BE2C (cell line): ENCODE measurements around the gene SIT1.
A peak's percentile ranks its signal among the peaks of the same experiment; 100 is the strongest.
"Not testable (repeated sequence)": the region's sequence is repeated elsewhere in the genome, so short reads cannot be mapped to it uniquely, and the experiment has no call there.

Experiments
- DNase-seq: peaks from one replicate; pipeline ENCODE4 v3.0.0-alpha.2; 2020
- H3K27me3 ChIP-seq: fragments of 250-450 bp; sonication (Bioruptor Pico); 2 replicates; pipeline ENCODE4 v1.5.1; 2020; ENCODE audit warnings: mild to moderate bottlenecking
- H3K36me3 ChIP-seq: fragments of 250-450 bp; sonication (Bioruptor Pico); 2 replicates; pipeline ENCODE4 v1.5.1; 2020; ENCODE audit warnings: mild to moderate bottlenecking
- H3K4me1 ChIP-seq: fragments of 250-450 bp; sonication (Bioruptor Pico); 2 replicates; pipeline ENCODE4 v1.5.1; 2020
- H3K4me3 ChIP-seq: 2 replicates; pipeline ENCODE4 v1.5.1; 2011; ENCODE audit warnings: low read depth, low read length
- H3K9me3 ChIP-seq: fragments of 250-450 bp; sonication (Bioruptor Pico); 2 replicates; pipeline ENCODE4 v1.5.1; 2020
- TF ChIP-seq, protein P1 (sequence below): IDR thresholded peaks from 2 replicates; pipeline ENCODE4 v1.5.1; 2012; ENCODE audit warnings: mild to moderate bottlenecking, low read depth, low read length

SIT1 gene

DNA sequence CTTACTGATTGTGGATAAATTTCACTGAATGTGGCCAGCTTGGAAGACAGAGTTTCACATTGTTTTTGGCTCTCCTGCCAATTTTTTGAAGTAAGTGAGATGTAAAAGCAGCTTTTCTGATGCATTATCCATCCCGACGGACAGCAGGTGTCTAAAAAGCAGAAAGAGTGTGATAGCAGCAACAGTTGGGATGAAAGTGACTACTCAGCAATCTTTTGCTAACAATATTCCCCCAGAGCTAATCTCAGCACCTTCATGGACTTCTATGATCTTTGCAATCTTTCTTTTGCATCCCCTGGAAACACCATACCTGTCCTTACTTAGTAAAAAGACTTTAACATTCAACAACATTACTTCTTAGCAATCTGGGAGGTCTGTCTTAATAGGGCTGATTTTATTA is 37.9 kb downstream of the SIT1 start:
- H3K36me3 ChIP-seq: no peaks in the 10 kb centered on the region
- H3K4me1 ChIP-seq: no peaks in the 10 kb centered on the region
- no peaks in the 10 kb centered on the region for H3K9me3 ChIP-seq
- H3K27me3 ChIP-seq: peaks cover 6% of the 10 kb centered on the region
- TF ChIP-seq, protein P1, sequence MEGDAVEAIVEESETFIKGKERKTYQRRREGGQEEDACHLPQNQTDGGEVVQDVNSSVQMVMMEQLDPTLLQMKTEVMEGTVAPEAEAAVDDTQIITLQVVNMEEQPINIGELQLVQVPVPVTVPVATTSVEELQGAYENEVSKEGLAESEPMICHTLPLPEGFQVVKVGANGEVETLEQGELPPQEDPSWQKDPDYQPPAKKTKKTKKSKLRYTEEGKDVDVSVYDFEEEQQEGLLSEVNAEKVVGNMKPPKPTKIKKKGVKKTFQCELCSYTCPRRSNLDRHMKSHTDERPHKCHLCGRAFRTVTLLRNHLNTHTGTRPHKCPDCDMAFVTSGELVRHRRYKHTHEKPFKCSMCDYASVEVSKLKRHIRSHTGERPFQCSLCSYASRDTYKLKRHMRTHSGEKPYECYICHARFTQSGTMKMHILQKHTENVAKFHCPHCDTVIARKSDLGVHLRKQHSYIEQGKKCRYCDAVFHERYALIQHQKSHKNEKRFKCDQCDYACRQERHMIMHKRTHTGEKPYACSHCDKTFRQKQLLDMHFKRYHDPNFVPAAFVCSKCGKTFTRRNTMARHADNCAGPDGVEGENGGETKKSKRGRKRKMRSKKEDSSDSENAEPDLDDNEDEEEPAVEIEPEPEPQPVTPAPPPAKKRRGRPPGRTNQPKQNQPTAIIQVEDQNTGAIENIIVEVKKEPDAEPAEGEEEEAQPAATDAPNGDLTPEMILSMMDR: no peak
- H3K4me3 ChIP-seq: no peak overlapping the region
- no peak for DNase-seq

DNA sequence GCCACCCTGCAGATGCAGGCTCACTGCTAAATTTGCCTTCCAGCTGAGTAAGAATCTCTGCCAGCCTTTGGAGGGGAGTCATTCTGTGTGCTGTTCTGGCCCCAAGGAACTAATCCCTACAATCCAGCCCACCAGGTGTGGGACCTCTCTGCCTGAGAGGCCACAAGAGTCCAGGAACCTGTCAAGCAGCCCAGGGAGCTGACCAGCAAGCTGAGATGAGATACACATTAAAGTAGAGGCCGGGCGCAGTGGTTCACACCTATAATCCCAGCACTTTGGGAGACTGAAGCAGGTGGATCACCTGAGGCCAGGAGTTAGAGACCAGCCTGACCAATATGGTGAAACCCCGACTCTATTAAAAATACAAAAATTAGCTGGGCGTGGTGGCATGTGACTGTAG is 38.7 kb downstream of the SIT1 start:
- not testable (repeated sequence) for H3K4me3 ChIP-seq, H3K36me3 ChIP-seq, H3K27me3 ChIP-seq, DNase-seq, H3K9me3 ChIP-seq, H3K4me1 ChIP-seq

DNA sequence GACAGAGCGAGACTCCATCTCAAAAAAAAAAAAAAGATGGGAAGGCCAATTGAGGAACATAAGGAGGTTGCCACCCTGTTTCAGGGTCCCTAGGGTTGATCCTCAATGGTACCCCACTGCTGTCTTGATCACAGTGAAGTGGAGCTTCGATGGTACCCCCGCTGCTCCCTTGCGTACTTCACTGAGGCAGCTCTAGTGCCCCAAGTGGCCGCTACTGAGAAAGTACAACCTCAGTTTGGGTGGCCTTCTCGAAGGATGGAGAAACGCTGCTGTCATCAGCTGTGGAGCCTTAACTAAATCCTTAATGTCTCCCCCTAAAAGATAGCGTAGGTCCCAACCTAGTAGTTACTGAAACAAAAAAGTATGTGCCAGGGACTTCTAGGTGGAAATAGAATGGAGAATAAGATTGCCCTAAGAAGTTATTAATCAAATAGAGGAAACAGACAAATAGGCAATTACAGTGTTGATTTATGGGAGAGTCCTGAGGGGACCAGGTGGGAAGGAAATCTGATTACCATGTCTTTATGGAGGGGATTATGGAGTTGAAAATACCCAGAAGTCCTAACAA is 39.4 kb downstream of the SIT1 start:
- TF ChIP-seq, protein P1: peak; percentile 83
- DNase-seq: peak; percentile 54
- H3K4me3 ChIP-seq: no peak overlapping the region
- no peaks in the 10 kb centered on the region for H3K9me3 ChIP-seq
- no peaks in the 10 kb centered on the region for H3K4me1 ChIP-seq
- no peaks in the 10 kb centered on the region for H3K36me3 ChIP-seq
- no peaks in the 10 kb centered on the region for H3K27me3 ChIP-seq

DNA sequence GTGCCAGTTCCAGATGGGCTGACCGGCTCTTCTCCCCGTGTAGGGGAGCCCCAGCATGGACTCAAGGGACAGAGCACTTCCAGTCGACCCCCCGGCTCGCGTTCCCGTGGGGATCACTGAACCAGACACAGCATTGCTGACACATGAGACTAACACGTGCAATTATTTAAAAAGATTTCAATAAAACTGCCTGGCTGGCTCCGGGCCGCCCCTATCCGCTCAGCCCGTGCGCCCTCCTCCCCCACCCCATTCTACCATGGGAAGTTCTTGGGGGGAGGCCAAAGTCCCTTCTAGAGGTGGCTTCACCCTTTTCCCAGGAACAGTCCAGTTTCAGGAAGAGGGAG is 40.9 kb downstream of the SIT1 start:
- Histone ChIP-seq H3K9me3 (no peaks in the 10 kb centered on the region), H3K4me3 (no peak overlapping the region), H3K36me3 (no peaks in the 10 kb centered on the region), H3K27me3 (no peaks in the 10 kb centered on the region), H3K4me1 (no peaks in the 10 kb centered on the region)
- TF ChIP-seq, protein P1: no peak
- no peak for DNase-seq

DNA sequence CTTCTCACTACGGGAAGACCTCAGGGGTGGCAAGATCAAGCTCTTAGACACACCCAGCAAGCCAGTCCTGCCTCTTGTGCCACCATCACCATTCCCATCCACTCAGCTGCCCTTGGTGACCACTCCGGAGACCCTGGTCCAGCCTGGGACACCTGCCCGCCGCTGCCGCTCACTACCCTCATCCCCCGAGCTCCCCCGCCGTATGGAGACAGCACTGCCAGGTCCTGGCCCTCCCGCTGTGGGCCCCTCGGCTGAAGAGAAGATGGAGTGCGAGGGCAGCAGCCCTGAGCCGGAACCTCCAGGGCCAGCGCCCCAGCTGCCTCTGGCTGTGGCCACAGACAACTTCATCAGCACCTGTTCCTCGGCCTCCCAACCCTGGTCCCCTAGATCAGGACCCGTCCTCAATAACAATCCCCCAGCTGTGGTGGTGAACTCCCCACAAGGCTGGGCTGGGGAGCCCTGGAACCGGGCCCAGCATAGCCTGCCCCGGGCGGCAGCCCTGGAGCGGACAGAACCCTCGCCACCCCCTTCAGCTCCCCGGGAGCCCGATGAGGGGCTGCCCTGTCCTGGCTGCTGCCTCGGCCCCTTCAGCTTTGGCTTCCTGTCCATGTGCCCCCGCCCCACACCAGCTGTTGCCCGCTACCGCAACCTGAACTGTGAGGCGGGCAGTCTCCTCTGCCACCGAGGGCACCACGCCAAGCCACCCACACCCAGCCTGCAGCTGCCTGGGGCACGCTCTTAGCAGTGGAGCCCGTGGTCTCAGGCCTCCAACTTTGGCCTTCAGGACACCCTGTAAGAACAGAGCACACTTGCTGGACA is 41.5 kb downstream of the SIT1 start:
- DNase-seq: no peak
- no peaks in the 10 kb centered on the region for H3K27me3 ChIP-seq
- no peaks in the 10 kb centered on the region for H3K36me3 ChIP-seq

DNA sequence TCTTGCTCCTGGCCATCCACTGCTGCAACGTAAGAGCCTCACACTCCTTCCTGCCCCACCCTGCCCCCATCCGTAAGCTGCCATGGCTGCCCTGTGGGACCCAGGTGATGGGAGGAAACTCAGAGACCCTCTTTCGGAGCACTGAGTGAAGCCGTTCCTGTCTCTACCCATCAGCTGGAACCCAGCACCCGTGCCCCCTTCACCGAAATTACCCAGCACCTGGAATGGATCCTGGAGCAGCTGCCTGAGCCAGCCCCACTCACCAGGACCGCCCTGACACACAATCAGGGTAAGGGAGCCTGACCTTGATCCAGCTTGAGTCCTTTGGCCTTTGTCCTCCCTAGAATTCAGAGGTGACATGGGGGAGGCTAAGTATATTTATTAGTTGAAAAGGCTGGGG is 42.5 kb downstream of the SIT1 start:
- no peak overlapping the region for H3K4me3 ChIP-seq
- H3K4me1 ChIP-seq: no peaks in the 10 kb centered on the region
- H3K9me3 ChIP-seq: no peaks in the 10 kb centered on the region
- no peak for DNase-seq
- no peaks in the 10 kb centered on the region for H3K27me3 ChIP-seq
- H3K36me3 ChIP-seq: no peaks in the 10 kb centered on the region
- TF ChIP-seq, protein P1: no peak

More for the DNA sequence above, 41.5 kb downstream of the SIT1 start:
- Histone ChIP-seq H3K4me1 (no peaks in the 10 kb centered on the region), H3K9me3 (no peaks in the 10 kb centered on the region), H3K4me3 (no peak overlapping the region)
- TF ChIP-seq, protein P1: no peak
